B cell (primary cell): ENCODE data around the gene RGS10.

ENCODE experiments used
- CTCF ChIP-seq: fragments of 200-600 bp; IDR thresholded peaks from one replicate; pipeline ENCODE4 v1.8.0; 2022; ENCODE audit warnings: antibody characterized with exemption, mild to moderate bottlenecking
- EZH2 ChIP-seq: IDR thresholded peaks from 2 replicates; pipeline ENCODE4 v1.6.1; 2012; ENCODE audit warnings: borderline replicate concordance, low read depth, mild to moderate bottlenecking, moderate library complexity, low read length; ENCODE audit not compliant: insufficient read depth, poor library complexity, severe bottlenecking

- TF ChIP-seq CTCF, result no peak
- TF ChIP-seq EZH2, result no peak
Measured at GRCh38 chr10:119469846-119470245, 72.7 kb downstream of the RGS10 start.
